ENCODE results near the gene SHD.

SHD gene

GRCh38 chr19:4297901-4298809 is 19.1 kb downstream of the SHD start:
- DNase-seq: no peak

- no peak for DNase-seq
These were observed 19.9 kb downstream of the SHD start for GRCh38 chr19:4298810-4299550.

GRCh38 chr19:4300589-4300988 is 21.5 kb downstream of the SHD start:
- no peak for DNase-seq

- DNase-seq: no peak
These were observed 22.6 kb downstream of the SHD start for GRCh38 chr19:4301590-4302242.

GRCh38 chr19:4302243-4302640 is 23.2 kb downstream of the SHD start, which contains the start of gene TMIGD2:
Gene TMIGD2, minus strand, starts transcription at chr19:4302389. Its CDS starts 4 bp downstream, at chr19:4302385.
- DNase-seq: no peak

- DNase-seq: no peak
These were observed 24.9 kb downstream of the SHD start for GRCh38 chr19:4303819-4304537.

GRCh38 chr19:4304538-4305256 is 25.6 kb downstream of the SHD start, which contains the start of gene FSD1:
Gene FSD1, plus strand, starts transcription at chr19:4304598. Its CDS starts 149 bp downstream, at chr19:4304747.
- DNase-seq: peak in 39 of 56 donors; percentile 3 to 61 (median 23)

- no peak for DNase-seq
These were observed 26.2 kb downstream of the SHD start for GRCh38 chr19:4305257-4305612.

GRCh38 chr19:4305659-4306058 is 26.6 kb downstream of the SHD start:
- no peak for DNase-seq

GRCh38 chr19:4310247-4311121 is 31.4 kb downstream of the SHD start:
- DNase-seq: peak in 1 of 56 donors; percentile 18

GRCh38 chr19:4313847-4314490 is 34.9 kb downstream of the SHD start:
- DNase-seq: no peak

GRCh38 chr19:4316956-4317355 is 37.9 kb downstream of the SHD start:
- DNase-seq: no peak

GRCh38 chr19:4318460-4318859 is 39.4 kb downstream of the SHD start:
- DNase-seq: no peak

GRCh38 chr19:4319067-4319718 is 40.1 kb downstream of the SHD start:
- no peak for DNase-seq

- DNase-seq: no peak
These were observed 41.4 kb downstream of the SHD start for GRCh38 chr19:4320419-4320818.

GRCh38 chr19:4322942-4323665 is 44.0 kb downstream of the SHD start:
- DNase-seq: no peak

GRCh38 chr19:4323692-4324091 is 44.6 kb downstream of the SHD start:
- DNase-seq: no peak

GRCh38 chr19:4324228-4324627 is 45.2 kb downstream of the SHD start:
- DNase-seq: no peak

Measured in nucleus accumbens (tissue), 56 donors.